ENCODE data around the gene UBR3. TPM values are rescaled to one million over a fixed set of nuclear protein-coding genes. Genes with fewer than 3 reads are reported as not detected.

The UBR3 gene
- total and polyA plus RNA-seq, 8 donors: 4.8 to 151 (median 37.3) TPM

DNA sequence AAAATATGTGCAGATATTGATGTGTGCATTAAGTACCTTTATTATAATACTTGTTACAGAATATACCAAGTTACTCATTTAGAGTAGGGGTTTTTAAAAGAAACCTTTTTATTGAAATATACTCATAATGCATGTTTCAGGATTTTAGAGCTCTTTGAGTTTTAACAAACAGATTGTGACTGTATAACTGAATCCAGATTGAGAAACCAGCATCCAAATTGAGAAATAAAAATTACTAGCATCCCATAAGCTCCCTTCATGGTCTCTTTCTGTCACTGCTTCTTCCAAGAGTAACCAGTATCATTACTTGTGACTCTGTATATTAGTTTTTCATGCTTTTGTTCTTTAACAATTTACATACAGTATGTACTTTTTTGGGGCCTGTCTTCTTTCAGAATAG is 156.9 kb downstream of the UBR3 start:
- Histone ChIP-seq H3K27me3 (no peaks in the 10 kb centered on the region), H3K9me3 (no peaks in the 10 kb centered on the region), H3K4me1 (no peaks in the 10 kb centered on the region), H3K4me3 (no peak overlapping the region), H3K36me3 (peaks cover 0 to 20% (median 14%) of the 10 kb centered on the region in 4 donors), H3K27ac (no peak overlapping the region)
- no peak for DNase-seq
- intact Hi-C loops (cut with DNase I; ENCODE audit: low total_unique reads): no loop called here
- TF ChIP-seq CTCF (IDR thresholded peaks at IDR 0.05) (no peak), POLR2AphosphoS5 (IDR thresholded peaks at IDR 0.05) (no peak), EP300 (IDR thresholded peaks at IDR 0.05) (no peak), POLR2A (IDR thresholded peaks at IDR 0.05) (no peak)

GRCh38 chr2:169994752-169995151 is 167.5 kb downstream of the UBR3 start:
- H3K4me1 ChIP-seq: no peaks in the 10 kb centered on the region
- TF ChIP-seq EP300 (IDR thresholded peaks at IDR 0.05): no peak
- no peak for TF ChIP-seq POLR2AphosphoS5 (IDR thresholded peaks at IDR 0.05)
- TF ChIP-seq CTCF (IDR thresholded peaks at IDR 0.05): no peak
- no peak for TF ChIP-seq POLR2A (IDR thresholded peaks at IDR 0.05)
- no peak for DNase-seq

DNA sequence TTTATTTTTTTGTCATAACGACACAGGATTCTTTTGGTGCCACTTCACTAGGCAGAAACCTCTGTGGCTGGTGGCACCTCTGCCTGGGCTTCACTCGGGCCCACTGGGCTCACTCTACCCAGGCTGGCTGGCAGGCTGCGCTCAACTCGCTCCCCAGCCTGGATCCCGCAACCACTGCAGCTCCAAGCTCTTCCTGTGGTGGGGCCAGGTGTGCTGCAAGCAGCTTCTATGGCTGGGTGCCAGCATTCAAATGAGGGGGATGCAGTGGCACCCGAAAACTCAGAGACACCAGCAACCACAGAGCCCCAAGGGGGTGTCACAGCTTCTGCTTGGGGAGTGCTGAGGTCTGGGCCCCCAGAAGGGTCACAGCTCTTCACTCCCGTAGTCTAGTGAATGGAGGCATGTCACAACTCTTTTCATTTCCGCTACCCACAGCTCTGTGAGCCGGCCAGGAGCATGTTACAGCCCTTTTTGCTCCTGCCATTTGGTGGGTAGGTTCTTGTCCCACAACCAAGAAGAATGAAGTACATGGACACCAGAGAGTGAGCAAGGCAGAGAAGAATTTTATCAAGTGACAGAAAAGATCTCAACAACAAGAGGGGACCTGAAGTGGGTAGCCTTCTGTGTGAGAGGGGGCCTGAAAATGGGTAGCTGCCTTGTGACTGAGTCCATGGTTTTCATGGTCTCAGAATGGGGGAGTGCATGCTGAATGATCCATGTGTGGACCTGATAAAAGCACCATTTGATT is 170.1 kb downstream of the UBR3 start:
- no peak overlapping the region for H3K4me3 ChIP-seq
- H3K9me3 ChIP-seq: peaks cover 0 to 9% (median 4%) of the 10 kb centered on the region in 4 donors
- H3K4me1 ChIP-seq: no peaks in the 10 kb centered on the region
- no peak overlapping the region for H3K27ac ChIP-seq
- H3K27me3 ChIP-seq: no peaks in the 10 kb centered on the region
- TF ChIP-seq CTCF (IDR thresholded peaks at IDR 0.05): no peak
- no peak for TF ChIP-seq POLR2A (IDR thresholded peaks at IDR 0.05)
- no peak for TF ChIP-seq POLR2AphosphoS5 (IDR thresholded peaks at IDR 0.05)
- no peak for TF ChIP-seq EP300 (IDR thresholded peaks at IDR 0.05)
- intact Hi-C loops (cut with DNase I; ENCODE audit: low total_unique reads): no loop called here
- 91 to 97% (median 95%) methylated on average over 8 to 9 of the region's 9 CpGs for WGBS, 5 donors
- H3K36me3 ChIP-seq: peaks cover 0 to 48% (median 42%) of the 10 kb centered on the region in 4 donors
- no peak for DNase-seq

More at GRCh38 chr2:169994752-169995151, 167.5 kb downstream of the UBR3 start:
- Histone ChIP-seq H3K27me3 (no peaks in the 10 kb centered on the region), H3K36me3 (peaks cover 0 to 51% (median 36%) of the 10 kb centered on the region in 4 donors), H3K9me3 (peaks cover 0 to 9% (median 4%) of the 10 kb centered on the region in 4 donors), H3K27ac (no peak overlapping the region), H3K4me3 (no peak overlapping the region)
- 96 to 100% (median 100%) methylated on average over 2 of the region's 2 CpGs for WGBS, 5 donors
- intact Hi-C loops (cut with DNase I; ENCODE audit: low total_unique reads): no loop called here

- no peaks in the 10 kb centered on the region for H3K4me1 ChIP-seq
- intact Hi-C loops (cut with DNase I; ENCODE audit: low total_unique reads): no loop called here
- peak in 1 of 2 donors; percentile 10 for DNase-seq
- no peak for TF ChIP-seq EP300 (IDR thresholded peaks at IDR 0.05)
- no peak for TF ChIP-seq POLR2AphosphoS5 (IDR thresholded peaks at IDR 0.05)
- TF ChIP-seq CTCF (IDR thresholded peaks at IDR 0.05): no peak
- TF ChIP-seq POLR2A (IDR thresholded peaks at IDR 0.05): no peak
- H3K27me3 ChIP-seq: no peaks in the 10 kb centered on the region
- 75 to 84% (median 82%) methylated on average over 4 of the region's 4 CpGs for WGBS, 5 donors
- peaks cover 0 to 9% (median 4%) of the 10 kb centered on the region in 4 donors for H3K9me3 ChIP-seq
- no peak overlapping the region for H3K27ac ChIP-seq
- H3K4me3 ChIP-seq: no peak overlapping the region
- H3K36me3 ChIP-seq: peaks cover 0 to 65% (median 56%) of the 10 kb centered on the region in 4 donors
Observed at GRCh38 chr2:169999054-169999453, 171.8 kb downstream of the UBR3 start.
